ENCODE measurements around the gene RABL2B.

Gene RABL2B

GRCh38 chr22:50720301-50721256 lies 62.9 kb downstream of the RABL2B start:
- no peak overlapping the region for H3K9ac ChIP-seq (ENCODE audit: low read depth, low read length)
- peaks cover 9% of the 10 kb centered on the region for H4K20me1 ChIP-seq (ENCODE audit: insufficient read depth, low read length)
- no peaks in the 10 kb centered on the region for H3K4me1 ChIP-seq (ENCODE audit: insufficient read depth, low read length)
- no peak overlapping the region for H3K4me2 ChIP-seq (ENCODE audit: insufficient read depth, low read length)
- ATAC-seq (ENCODE audit: insufficient read depth, low read depth) (no peak), DNase-seq (no peak)
- H3K4me3 ChIP-seq (ENCODE audit: low read depth in 1 of 2, low read length in 2 of 2) = no peak overlapping the region
- no peaks in the 10 kb centered on the region for H3K79me2 ChIP-seq (ENCODE audit: insufficient read depth, low read length)
- TF ChIP-seq CTCF (IDR thresholded peaks at IDR 0.05; ENCODE audit: borderline replicate concordance, extremely low read depth, low read length, poor library complexity, severe bottlenecking) = no peak
- TF ChIP-seq EZH2 (IDR thresholded peaks at IDR 0.05; ENCODE audit: borderline replicate concordance, low read depth, low read length, severe bottlenecking) = no peak
- H3K27me3 ChIP-seq (ENCODE audit: insufficient read depth, low read length, poor library complexity) = peaks cover 4% of the 10 kb centered on the region
- H2AFZ ChIP-seq (ENCODE audit: low read depth, low read length) = no peak overlapping the region
- H3K36me3 ChIP-seq (ENCODE audit: insufficient read depth, low read length) = no peaks in the 10 kb centered on the region
- no peak overlapping the region for H3K27ac ChIP-seq (ENCODE audit: low read length)
- H3K9me3 ChIP-seq (ENCODE audit: insufficient read depth, low read length, severe bottlenecking) = no peaks in the 10 kb centered on the region

GRCh38 chr22:50719814-50720300 lies 63.6 kb downstream of the RABL2B start:
- no peak overlapping the region for H3K9ac ChIP-seq (ENCODE audit: low read depth, low read length)
- no peaks in the 10 kb centered on the region for H3K79me2 ChIP-seq (ENCODE audit: insufficient read depth, low read length)

GRCh38 chr22:50718352-50718709 lies 65.1 kb downstream of the RABL2B start:
- no peaks in the 10 kb centered on the region for H3K4me1 ChIP-seq (ENCODE audit: insufficient read depth, low read length)
- no peak overlapping the region for H3K27ac ChIP-seq (ENCODE audit: low read length)
- TF ChIP-seq EZH2 (IDR thresholded peaks at IDR 0.05; ENCODE audit: borderline replicate concordance, low read depth, low read length, severe bottlenecking) = no peak
- TF ChIP-seq CTCF (IDR thresholded peaks at IDR 0.05; ENCODE audit: borderline replicate concordance, extremely low read depth, low read length, poor library complexity, severe bottlenecking) = no peak
- no peaks in the 10 kb centered on the region for H3K9me3 ChIP-seq (ENCODE audit: insufficient read depth, low read length, severe bottlenecking)
- peaks cover 4% of the 10 kb centered on the region for H3K27me3 ChIP-seq (ENCODE audit: insufficient read depth, low read length, poor library complexity)
- peaks cover 16% of the 10 kb centered on the region for H4K20me1 ChIP-seq (ENCODE audit: insufficient read depth, low read length)
- H3K9ac ChIP-seq (ENCODE audit: low read depth, low read length) = no peak overlapping the region
- ATAC-seq (ENCODE audit: insufficient read depth, low read depth) (no peak), DNase-seq (no peak)
- no peak overlapping the region for H2AFZ ChIP-seq (ENCODE audit: low read depth, low read length)
- no peaks in the 10 kb centered on the region for H3K79me2 ChIP-seq (ENCODE audit: insufficient read depth, low read length)
- no peak overlapping the region for H3K4me3 ChIP-seq (ENCODE audit: low read depth in 1 of 2, low read length in 2 of 2)
- H3K36me3 ChIP-seq (ENCODE audit: insufficient read depth, low read length) = no peaks in the 10 kb centered on the region
- no peak overlapping the region for H3K4me2 ChIP-seq (ENCODE audit: insufficient read depth, low read length)

More at GRCh38 chr22:50719814-50720300, 63.6 kb downstream of the RABL2B start:
- H3K4me1 ChIP-seq (ENCODE audit: insufficient read depth, low read length) = no peaks in the 10 kb centered on the region
- peaks cover 9% of the 10 kb centered on the region for H4K20me1 ChIP-seq (ENCODE audit: insufficient read depth, low read length)
- H3K36me3 ChIP-seq (ENCODE audit: insufficient read depth, low read length) = no peaks in the 10 kb centered on the region
- H3K4me3 ChIP-seq (ENCODE audit: low read depth in 1 of 2, low read length in 2 of 2) = no peak overlapping the region
- H2AFZ ChIP-seq (ENCODE audit: low read depth, low read length) = no peak overlapping the region
- no peaks in the 10 kb centered on the region for H3K9me3 ChIP-seq (ENCODE audit: insufficient read depth, low read length, severe bottlenecking)
- H3K27ac ChIP-seq (ENCODE audit: low read length) = no peak overlapping the region
- peaks cover 4% of the 10 kb centered on the region for H3K27me3 ChIP-seq (ENCODE audit: insufficient read depth, low read length, poor library complexity)
- TF ChIP-seq CTCF (IDR thresholded peaks at IDR 0.05; ENCODE audit: borderline replicate concordance, extremely low read depth, low read length, poor library complexity, severe bottlenecking) (no peak), EZH2 (IDR thresholded peaks at IDR 0.05; ENCODE audit: borderline replicate concordance, low read depth, low read length, severe bottlenecking) (no peak)
- no peak overlapping the region for H3K4me2 ChIP-seq (ENCODE audit: insufficient read depth, low read length)
- DNase-seq (no peak), ATAC-seq (ENCODE audit: insufficient read depth, low read depth) (no peak)
